HG03558 (cell line): Measurements from ENCODE around the gene PHAX.
"Not testable (repeated sequence)": the region's sequence is repeated elsewhere in the genome, so short reads cannot be mapped to it uniquely, and the experiment has no call there.

ENCODE experiments used
- ATAC-seq: cut with Tn5 transposase; IDR thresholded peaks from one replicate; pipeline ENCODE4 v1.9.1; 2021; ENCODE audit warnings: moderate number of reproducible peaks; ENCODE audit not compliant: unreplicated experiment; ENCODE audit errors: extremely low read depth

Gene PHAX

DNA sequence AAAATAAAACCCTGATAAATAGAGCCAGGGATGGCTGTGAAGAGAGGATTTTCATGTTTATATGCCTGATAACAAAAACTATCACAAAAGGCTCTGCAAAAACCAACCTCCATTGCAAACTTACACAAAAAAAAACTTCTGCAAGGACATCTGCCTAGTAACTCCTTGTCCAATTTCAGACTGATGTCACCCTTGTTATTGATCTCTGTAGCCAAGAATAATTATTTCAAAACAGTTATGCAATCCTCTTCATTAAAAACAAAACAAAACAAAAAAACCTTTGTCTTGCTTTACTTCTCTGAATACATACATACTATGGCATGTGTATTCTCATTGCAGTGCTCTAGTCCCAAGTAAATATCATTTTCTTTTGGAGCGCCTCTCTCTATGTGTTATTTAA is 49.7 kb downstream of the PHAX start:
- no peak for ATAC-seq

DNA sequence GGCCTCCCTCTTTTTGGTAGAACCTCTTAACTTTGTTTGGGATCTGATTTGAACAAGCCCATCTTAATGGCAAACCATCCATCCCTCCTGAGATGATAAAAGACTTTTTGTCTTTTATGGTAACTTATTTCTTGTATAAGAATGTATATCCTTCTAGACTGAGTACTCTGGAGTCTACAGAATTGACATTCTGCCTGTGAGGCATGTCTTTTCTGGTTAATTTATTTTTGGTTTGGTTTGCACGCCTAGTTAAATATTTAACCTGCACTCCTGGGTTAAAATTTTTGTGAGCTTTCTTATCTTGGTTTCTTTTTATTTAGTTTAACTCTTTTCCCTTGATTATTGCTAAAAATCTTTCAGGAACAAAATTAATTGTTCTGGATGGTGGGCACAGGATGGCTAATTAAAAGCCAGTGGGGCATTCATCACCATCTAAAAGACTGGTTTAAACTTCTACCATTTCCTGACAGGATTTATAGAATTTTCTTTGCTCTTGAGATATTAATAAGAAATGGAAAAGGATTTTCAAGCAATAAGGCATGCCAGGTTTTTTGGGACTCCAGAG is 50.3 kb downstream of the PHAX start:
- no peak for ATAC-seq

DNA sequence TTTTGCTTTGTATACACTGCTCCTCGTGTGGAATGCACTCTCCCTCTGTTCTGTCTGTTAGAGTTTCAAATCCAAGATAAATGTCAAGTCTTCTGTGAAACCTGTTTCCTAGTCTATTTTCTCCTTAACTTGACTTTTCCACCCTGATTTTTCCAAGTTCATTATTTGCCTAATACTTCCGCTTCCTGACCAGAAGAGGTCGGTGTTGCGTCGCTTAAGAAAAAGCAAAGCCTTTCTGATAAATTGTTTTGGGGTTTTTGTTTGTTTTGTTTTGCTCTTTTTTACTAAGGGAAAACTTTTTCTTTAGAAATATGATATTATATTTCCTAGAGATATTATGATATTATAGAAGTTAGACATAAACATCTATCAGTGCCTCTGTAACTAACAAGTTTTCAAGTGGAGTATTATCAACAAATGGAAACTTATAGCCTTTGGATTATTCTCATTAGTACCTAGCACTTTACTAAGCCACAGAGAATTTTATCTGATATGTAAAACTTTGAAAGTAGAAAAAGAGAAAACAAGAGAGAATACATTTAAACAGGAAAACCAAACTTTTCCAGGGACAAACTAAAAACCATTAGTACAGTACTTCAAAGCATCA is 55.8 kb downstream of the PHAX start:
- no peak for ATAC-seq

DNA sequence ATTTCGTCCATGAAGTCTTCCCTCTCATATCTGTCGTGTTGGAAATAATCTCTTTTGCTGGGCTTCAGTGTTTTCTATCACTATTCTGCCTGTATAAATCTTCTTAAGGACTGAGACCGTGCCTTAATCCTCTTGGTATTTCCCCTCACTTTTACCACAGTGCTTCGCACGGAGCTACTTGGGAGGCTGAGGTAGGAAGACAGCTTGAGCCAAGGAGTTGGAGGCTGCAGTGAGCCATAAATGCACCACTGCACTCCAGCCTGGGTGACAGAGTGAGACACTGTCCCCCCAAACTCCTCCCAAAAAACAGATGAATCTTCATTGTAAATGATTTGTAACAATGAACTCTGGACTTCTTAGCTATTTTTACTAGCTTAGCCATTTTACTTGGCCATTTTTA is 57.8 kb downstream of the PHAX start:
- no peak for ATAC-seq

DNA sequence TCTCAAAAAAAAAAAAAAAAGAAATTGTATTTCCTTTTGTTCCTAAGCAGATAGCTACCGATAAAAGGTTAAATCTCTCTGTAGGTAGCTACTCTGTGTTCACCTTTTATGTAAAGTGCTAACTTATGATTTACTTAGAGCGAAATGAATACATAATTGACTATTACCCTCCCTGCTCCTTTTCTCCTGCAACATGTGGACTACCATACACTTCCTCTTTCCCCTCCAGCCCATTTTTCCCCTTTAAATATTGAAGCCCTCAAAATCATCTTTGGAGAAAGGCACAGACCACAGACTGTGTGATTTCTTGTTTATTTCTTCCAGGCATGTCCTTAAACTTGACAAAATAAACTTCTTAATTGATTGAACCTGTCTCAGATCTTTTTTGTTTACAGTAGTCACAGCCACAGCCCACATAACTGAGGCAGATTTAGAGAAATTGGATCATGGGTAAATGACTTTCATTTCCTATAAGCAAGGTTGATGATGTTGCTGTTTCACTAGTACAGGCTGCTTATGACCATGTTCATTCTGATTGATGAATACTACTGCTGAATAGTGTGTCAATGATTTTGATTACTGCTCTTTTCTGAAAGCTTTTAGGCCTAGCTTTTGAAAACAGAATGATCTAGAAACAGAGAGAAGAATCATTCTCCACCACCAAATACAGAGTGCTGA is 59.2 kb downstream of the PHAX start:
- no peak for ATAC-seq

DNA sequence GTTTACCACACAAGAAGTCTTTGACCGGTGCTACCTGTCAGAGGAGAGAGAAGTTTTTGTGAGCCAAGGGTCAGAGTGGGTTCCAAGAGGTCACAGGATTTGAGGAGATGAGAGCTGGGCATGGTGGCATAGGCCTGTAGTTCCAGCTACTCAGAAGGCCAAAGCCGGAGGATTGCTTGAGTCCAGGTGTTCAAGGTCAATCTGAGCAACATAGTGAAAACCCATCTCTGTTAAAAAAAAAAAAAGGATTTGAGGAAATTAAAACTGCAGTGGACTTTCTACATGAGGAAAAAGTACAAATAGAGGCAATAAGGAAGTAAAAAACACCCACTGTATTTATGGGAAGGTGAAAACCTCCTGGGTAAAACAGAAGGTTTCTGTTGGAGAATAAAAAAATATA is 63.8 kb downstream of the PHAX start:
- no peak for ATAC-seq

DNA sequence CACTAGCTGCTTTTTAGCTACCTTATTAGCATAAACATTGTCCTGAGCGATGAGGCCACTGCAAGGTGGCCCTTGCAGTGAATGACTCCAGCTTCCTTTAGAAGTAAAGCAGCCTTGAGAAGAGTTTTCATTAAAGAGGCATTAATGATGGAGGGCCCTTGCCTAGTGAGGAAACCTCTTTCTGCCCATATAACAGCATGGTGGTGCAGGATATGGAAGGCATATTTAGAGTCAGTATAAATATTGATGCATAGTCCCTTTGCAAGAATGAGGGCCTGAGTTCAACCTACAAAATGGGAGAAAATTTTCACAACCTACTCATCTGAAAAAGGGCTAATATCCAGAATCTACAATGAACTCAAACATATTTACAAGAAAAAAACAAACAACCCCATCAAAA is 69.4 kb downstream of the PHAX start:
- ATAC-seq = not testable (repeated sequence)

DNA sequence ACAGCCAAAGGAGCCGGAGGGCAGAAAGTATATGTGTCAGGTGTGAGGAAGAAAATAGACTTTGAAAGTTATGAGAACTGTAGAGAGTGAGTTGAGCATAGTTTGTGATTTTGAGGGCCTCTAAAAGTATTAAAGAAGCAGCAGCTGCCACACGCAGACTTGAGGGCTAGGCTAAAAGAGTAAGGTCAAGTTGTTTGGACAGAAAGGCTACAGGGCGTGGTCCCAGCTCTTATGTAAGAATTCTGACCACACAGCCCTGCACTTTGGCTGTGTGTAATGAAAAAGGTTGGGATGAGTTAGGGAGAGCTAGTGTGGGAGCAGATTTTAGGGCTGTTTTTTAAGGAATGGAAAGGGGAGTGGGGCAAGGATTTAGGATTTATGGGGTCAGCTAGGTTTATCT is 70.9 kb downstream of the PHAX start:
- not testable (repeated sequence) for ATAC-seq

DNA sequence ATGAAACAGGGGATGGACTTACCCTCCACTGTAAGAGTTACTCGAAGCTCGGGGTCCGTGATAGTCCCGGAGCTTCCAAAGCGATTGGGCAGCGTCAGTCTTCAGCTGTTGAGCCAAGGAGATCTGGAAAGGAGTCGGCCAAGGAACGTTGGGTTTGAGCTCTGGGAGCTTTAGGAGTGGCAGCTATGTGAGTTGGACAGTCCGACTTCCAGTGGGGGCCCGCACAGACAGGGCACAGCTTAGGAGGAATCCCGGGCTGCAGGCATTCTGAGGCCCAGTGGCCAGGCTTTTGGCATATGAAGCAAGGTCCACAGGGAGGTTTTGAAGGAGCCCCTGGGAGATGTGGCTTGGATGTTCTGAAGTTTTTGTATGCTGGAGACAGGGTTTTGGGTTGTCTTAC is 72.7 kb downstream of the PHAX start:
- ATAC-seq = no peak

DNA sequence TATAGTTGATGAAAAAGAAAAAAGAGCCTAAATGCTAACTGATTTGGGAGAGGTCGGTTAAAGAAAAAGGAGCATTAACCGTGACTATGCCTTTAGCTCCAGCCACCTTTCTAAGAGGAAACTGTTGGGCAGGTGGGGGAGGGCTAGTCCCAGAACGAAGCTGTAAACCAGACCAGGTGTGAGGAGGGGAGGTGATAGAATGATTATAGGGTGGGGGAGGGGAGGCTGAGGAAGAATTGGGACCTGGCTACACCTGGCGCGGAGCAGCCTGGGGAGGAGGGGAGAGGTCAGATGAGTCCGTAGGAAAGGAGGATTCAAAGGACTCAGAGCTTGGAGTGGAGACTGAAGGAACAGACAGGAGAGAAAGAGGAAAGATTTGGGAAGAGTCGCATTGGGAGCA is 73.4 kb downstream of the PHAX start:
- ATAC-seq = no peak

DNA sequence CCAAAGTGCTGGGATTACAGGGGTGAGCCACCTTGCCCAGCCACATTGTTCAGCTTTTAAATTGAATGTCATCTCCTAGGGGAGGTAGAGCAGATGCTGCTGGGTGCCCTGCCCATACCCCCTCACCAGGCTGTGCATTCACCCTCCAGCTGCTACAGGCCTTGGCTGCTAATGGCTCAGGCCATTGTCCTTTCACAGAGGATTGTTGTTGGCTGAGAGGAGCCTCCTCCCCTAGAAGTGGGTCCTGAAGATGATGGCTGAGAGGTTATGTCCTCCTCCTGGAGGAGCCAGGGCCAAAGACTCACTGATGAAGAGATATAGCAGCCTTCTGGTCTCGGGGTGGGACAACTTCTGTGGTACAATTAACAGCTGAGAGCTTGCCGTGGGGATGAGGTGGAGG is 74.6 kb downstream of the PHAX start:
- ATAC-seq = no peak

DNA sequence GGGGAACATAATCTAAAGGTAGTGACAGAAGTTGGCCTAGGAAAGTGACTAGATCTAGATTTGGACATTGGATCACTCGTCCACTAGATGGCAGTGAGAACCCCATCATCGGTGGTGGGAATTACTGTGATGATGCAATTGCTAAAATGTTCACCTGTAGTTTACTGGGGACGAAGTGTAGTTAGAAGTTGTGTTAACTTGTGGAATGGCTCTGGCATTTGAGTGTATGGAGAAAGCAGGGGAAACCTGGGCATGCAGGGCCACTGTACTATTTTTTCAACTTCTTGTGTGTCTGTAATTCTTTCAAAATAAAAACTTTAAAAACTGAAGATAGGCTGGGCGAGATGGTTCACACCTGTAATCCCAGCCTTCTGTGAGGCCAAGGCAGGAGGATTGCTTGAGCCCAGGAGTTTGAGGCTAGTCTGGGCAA is 75.5 kb downstream of the PHAX start:
- no peak for ATAC-seq
